ENCODE results near the gene SLC5A5. TPM values are rescaled to one million over a fixed set of nuclear protein-coding genes. Genes with fewer than 3 reads are reported as not detected.
"Not testable (repeated sequence)": the region's sequence is repeated elsewhere in the genome, so short reads cannot be mapped to it uniquely, and the experiment has no call there.

The SLC5A5 gene
- total RNA-seq, 1 donor from 2014 or later, result not detected

GRCh38 chr19:17881701-17882100 lies 10.0 kb downstream of the SLC5A5 start:
- no peak overlapping the region for H3K4me3 Mint-ChIP-seq (ENCODE audit: low read depth)
- no peak for DNase-seq (ENCODE audit: low spot score, unreplicated experiment)
- H3K27me3 Mint-ChIP-seq, result peaks cover 14% of the 10 kb centered on the region
- H3K27ac Mint-ChIP-seq, result no peak overlapping the region
- no peaks in the 10 kb centered on the region for H3K4me1 Mint-ChIP-seq (ENCODE audit: low read depth)
- no peaks in the 10 kb centered on the region for H3K9me3 Mint-ChIP-seq (ENCODE audit: low read depth)
- no peaks in the 10 kb centered on the region for H3K36me3 Mint-ChIP-seq (ENCODE audit: insufficient read depth)
- no peak for TF ChIP-seq CTCF (IDR thresholded peaks at IDR 0.05; ENCODE audit: unreplicated experiment)

GRCh38 chr19:17883627-17884410 lies 12.1 kb downstream of the SLC5A5 start:
- H3K27me3 Mint-ChIP-seq, result peaks cover 14% of the 10 kb centered on the region
- DNase-seq (ENCODE audit: low spot score, unreplicated experiment), result no peak
- TF ChIP-seq CTCF (IDR thresholded peaks at IDR 0.05; ENCODE audit: unreplicated experiment), result no peak
- no peak overlapping the region for H3K27ac Mint-ChIP-seq
- no peaks in the 10 kb centered on the region for H3K36me3 Mint-ChIP-seq (ENCODE audit: insufficient read depth)
- no peak overlapping the region for H3K4me3 Mint-ChIP-seq (ENCODE audit: low read depth)
- H3K4me1 Mint-ChIP-seq (ENCODE audit: low read depth), result no peaks in the 10 kb centered on the region
- no peaks in the 10 kb centered on the region for H3K9me3 Mint-ChIP-seq (ENCODE audit: low read depth)

GRCh38 chr19:17886515-17886914 lies 14.8 kb downstream of the SLC5A5 start:
- peaks cover 15% of the 10 kb centered on the region for H3K27me3 Mint-ChIP-seq
- no peak for TF ChIP-seq CTCF (IDR thresholded peaks at IDR 0.05; ENCODE audit: unreplicated experiment)
- H3K9me3 Mint-ChIP-seq (ENCODE audit: low read depth), result no peaks in the 10 kb centered on the region

GRCh38 chr19:17887221-17887620 lies 15.5 kb downstream of the SLC5A5 start:
- not testable (repeated sequence) for DNase-seq (ENCODE audit: low spot score, unreplicated experiment); H3K9me3 Mint-ChIP-seq (ENCODE audit: low read depth)

More at GRCh38 chr19:17886515-17886914, 14.8 kb downstream of the SLC5A5 start:
- no peaks in the 10 kb centered on the region for H3K4me1 Mint-ChIP-seq (ENCODE audit: low read depth)
- H3K4me3 Mint-ChIP-seq (ENCODE audit: low read depth), result no peak overlapping the region
- H3K27ac Mint-ChIP-seq, result no peak overlapping the region
- no peaks in the 10 kb centered on the region for H3K36me3 Mint-ChIP-seq (ENCODE audit: insufficient read depth)
- no peak for DNase-seq (ENCODE audit: low spot score, unreplicated experiment)

GRCh38 chr19:17888260-17888659 lies 16.5 kb downstream of the SLC5A5 start:
- Mint-ChIP-seq H3K9me3 (ENCODE audit: low read depth) (no peaks in the 10 kb centered on the region), H3K27me3 (peaks cover 25% of the 10 kb centered on the region), H3K27ac (no peak overlapping the region), H3K4me3 (ENCODE audit: low read depth) (no peak overlapping the region), H3K36me3 (ENCODE audit: insufficient read depth) (no peaks in the 10 kb centered on the region), H3K4me1 (ENCODE audit: low read depth) (no peaks in the 10 kb centered on the region)
- no peak for DNase-seq (ENCODE audit: low spot score, unreplicated experiment)
- no peak for TF ChIP-seq CTCF (IDR thresholded peaks at IDR 0.05; ENCODE audit: unreplicated experiment)

More at GRCh38 chr19:17887221-17887620, 15.5 kb downstream of the SLC5A5 start:
- not testable (repeated sequence) for H3K4me1 Mint-ChIP-seq (ENCODE audit: low read depth); H3K36me3 Mint-ChIP-seq (ENCODE audit: insufficient read depth); H3K27ac Mint-ChIP-seq; H3K4me3 Mint-ChIP-seq (ENCODE audit: low read depth)
- H3K27me3 Mint-ChIP-seq, result peaks cover 18% of the 10 kb centered on the region

Data from progenitor cell of endocrine pancreas (in vitro differentiated cells).